CD1c-positive myeloid dendritic cell (primary cell): ENCODE results near the gene ABLIM1.
A peak's percentile ranks its signal among the peaks of the same experiment; 100 is the strongest.

ENCODE experiments used
- DNase-seq: peaks from one replicate; pipeline ENCODE4 v3.0.0-alpha.2; 2016; ENCODE audit errors: extremely low spot score

The ABLIM1 gene

DNA sequence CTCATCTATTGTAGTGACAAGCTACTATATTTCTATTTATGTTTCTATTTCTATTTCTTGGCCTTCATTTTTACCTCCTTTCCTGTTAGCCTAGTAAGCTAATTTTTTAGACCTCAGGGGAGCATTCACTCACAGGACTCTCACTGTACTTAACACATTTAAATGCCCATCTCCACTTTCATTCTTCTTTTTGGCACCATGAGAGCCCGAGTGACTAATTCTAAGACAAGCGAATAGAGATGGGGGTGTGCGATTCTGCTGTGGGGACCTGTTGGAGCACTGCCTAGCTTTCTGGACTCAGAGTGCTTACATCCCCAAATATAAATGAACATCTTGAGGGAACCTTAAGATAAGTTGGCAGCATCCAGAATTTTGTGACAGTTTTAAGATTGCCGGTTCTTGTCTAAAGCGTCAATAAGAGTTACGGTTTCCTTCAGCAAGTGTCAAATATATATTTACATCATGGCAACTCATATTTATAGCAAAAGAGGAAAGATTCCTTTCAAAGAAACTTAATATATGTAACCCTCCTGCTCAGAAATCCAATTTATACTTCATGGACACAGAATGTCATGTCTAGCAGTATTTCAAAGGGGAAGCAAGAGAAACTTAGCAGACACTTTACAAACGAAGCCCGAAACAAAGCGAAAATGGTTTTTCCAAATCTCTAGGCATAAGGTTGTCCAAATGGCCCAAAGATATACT lies 199.7 kb downstream of the ABLIM1 start:
- no peak for DNase-seq

DNA sequence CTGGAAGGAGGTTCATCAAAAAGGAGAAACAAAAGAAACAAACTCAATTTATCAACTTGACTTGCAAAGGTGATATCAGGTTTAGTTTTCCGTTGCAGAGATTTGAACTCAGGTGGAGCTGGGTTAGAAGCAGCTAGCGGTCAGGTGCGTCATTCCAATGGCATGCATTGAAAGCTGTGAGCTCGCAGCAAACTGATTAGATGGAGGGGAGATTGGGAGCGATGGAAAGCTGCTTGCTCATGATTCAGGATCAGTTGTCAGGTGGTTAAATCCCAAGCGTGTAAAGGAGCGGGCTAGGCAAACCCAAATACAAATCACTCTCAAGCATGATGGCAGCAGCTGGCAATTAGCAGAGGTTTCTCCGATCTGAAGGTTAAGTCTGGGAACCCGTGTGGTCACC lies 204.5 kb downstream of the ABLIM1 start:
- no peak for DNase-seq

DNA sequence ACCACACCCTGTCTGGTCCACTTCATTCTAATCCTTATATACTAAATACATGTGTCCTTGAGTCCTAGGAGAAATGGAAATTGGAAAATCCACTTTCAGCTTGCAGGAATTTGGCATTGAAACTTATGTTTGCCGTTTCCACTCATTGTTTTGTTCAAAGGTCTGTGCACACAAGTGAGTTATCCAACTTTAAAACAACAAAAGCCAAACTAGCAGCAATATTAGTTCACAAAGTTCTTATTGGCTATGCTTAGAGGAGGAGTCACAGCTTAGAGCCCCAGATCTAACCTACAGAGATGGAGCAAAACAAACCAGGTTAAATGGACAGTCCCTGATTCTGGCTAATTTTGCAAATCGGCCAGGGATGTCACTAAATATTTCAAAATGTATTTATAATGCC lies 209.2 kb downstream of the ABLIM1 start:
- no peak for DNase-seq

DNA sequence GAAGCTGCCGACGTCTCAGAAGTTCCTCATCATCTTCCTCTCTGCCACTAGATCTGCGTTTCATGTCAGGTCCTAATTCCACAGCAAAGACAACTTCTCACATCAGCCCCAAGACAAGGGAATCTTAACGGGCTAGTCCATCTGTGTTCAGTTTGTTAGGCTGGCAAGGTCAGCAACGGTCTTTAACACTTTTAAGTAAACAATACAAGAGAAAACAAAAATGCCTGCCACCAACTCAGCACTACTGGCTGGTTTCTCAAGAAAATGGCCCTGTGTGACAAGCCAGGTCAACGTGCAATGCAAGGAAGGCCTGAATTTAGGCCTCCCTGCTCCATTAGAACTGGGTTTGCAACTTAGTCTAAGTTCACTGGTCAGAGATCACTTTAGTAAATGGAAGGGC lies 212.7 kb downstream of the ABLIM1 start:
- DNase-seq = no peak

- DNase-seq = no peak
Observed at GRCh38 chr10:114444819-114445218, 213.3 kb downstream of the ABLIM1 start.

GRCh38 chr10:114442091-114442630 lies 215.9 kb downstream of the ABLIM1 start:
- no peak for DNase-seq

DNA sequence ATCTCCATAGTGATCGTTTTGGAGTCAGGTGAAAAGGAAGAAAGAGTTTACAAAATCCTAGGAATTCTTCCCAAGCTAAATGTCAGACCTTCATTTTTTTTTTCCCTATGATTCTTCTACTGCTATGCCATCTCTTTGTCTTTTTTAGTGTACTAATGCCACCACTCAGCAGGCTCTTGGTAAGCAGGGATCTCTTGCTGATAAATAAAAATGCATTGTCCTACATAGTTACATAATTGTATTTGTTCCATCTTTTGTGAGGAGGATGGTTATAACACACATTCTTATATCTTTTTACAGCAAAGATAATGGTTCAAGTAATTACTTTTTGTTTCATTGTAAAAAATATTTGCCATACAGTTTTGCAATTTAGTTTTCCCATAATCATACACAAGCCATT lies 217.0 kb downstream of the ABLIM1 start:
- no peak for DNase-seq

GRCh38 chr10:114437473-114438292 lies 220.4 kb downstream of the ABLIM1 start:
- no peak for DNase-seq

- no peak for DNase-seq
Observed at GRCh38 chr10:114436941-114437340, 221.1 kb downstream of the ABLIM1 start.

DNA sequence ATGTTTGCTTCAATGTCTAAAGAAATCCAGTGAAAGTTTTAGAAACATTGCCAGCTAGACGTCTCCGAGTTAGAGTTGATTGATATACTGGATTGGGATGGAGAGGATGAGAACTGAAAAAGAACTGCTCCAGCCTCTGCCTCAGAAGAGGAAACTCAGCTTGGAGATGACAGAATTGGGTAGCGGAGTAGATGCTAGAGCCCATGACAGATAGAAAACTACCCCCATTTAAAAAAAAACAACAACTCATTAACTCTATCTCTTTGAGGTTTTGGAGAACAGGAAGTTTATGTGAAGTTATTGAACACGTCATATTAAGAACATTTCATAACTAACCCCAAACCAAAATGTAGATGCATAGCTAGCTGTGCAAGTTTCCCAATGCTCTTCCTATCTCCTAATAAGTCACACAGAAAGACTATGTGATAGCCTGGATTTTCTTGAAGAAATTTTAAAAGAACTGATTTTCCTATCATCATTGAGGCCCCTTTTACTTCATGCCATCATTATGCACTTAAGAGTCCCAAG lies 225.4 kb downstream of the ABLIM1 start:
- DNase-seq = no peak

GRCh38 chr10:114431414-114432135 lies 226.5 kb downstream of the ABLIM1 start:
- DNase-seq = no peak

DNA sequence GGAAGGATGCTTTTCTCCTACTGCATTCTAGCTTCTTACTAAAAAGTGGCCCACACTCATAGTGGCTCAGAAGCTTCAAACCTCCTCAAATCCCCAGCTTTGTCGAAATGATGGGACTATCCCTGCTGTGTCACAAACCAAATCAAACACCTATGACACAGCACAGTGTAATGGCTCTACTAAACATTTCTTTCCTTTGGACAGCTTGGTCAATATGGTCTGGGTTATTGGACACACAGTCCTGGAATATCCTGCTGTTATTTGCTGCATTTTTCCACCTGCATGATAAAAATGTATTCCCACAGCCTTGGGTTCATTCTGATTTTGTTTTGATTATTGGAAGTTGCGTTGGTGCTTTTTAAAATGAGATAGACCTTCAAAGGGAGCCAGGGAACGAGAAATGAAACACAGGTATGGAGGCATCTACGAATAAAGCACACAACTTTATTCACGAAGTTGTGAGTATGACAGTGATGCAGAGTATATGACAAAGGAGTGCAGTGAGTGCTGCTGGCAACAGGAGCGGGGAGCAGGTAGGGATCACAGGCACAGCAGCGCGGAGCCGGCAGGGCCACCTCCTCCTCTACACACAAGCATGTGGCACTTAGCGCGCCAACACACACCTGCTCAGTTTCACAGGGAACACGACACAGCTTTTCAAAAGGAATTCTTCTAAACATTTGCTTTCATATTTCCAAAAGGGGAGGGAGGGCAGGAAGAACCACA lies 227.2 kb downstream of the ABLIM1 start:
- no peak for DNase-seq

- DNase-seq = no peak
Observed at GRCh38 chr10:114429581-114430335, 228.3 kb downstream of the ABLIM1 start.

GRCh38 chr10:114427124-114427852 lies 230.8 kb downstream of the ABLIM1 start:
- no peak for DNase-seq

GRCh38 chr10:114426476-114426875 lies 231.6 kb downstream of the ABLIM1 start:
- DNase-seq = no peak

DNA sequence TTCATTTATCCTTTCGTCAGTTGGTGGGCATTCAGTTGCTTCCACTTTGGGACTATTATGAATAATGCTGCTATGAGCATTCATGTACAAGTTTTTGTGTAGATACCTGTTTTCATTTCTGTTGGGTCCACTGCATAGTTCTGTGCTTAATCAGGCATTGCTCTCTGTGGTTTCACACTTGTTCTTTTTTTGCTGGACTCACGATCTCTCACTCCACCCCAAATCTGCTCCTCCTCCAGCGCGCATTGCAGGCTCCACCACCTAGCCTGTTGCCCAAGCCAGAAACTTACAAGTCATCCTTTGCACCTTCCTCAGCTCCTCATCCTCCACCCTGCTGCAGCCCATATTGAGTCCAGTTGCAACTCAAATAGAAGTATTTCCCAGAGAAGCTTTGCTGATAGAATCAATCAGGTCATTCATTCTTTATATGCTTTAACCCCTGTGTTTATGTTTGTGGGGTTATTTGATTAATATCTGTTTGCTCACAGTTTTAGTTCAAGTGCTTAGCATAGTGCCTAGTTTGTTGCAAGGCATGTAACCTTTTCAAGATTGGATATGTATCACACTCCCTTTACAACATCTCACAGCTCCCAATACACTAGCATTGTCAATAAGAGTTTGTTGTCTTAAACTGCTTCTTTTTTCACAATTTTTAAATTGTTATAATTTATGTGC lies 237.1 kb downstream of the ABLIM1 start:
- no peak for DNase-seq

- no peak for DNase-seq
Observed at GRCh38 chr10:114418109-114418508, 240.0 kb downstream of the ABLIM1 start.

DNA sequence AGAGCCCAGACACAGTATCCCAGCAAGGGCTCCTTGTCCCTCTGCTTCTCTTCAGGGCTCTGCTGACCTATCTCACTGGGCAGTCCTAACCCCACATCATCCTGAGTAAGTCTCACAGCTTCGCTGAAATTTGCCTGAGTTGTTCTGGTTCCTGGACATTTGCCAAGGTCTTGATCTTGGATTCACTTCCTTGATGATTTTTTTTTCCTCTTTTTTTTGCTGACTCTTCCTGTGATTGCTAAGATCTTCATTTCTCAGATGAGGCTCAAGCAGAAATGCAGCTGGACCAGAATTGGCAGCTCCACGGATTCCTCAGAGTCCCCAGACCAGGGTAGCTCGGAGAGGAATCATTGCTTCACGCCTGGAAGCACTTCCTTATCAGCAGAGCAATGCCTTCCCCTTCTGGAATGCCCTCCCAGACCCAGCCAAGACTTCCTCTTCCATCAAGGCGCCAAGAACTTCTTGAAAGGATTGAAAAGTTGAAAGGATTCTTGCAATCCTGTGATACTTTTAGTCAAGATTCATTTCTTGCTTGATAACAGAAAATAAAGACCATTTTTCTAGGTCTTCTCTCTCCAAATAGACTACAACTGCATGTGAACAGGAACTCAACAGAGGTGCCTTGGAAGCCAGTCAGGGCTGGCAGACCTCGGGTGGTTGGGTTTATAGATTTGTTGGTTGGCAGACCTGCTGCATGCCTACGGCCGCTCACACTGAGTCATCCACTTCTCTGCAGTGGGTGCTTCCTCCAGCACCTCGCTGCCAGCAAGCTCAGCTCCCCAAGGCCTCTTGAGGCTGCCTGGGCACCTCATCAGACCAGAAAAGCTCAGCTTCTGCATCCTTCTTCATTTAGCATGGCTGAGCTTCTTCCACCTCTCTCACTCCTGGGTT lies 244.9 kb downstream of the ABLIM1 start:
- DNase-seq = peak; percentile 23
